GM19467 (cell line): Measurements from ENCODE around the gene SLIT1.

ENCODE experiments used
- ATAC-seq: cut with Tn5 transposase; IDR thresholded peaks from one replicate; pipeline ENCODE4 v1.9.1; 2021; ENCODE audit warnings: mild to moderate bottlenecking, moderate library complexity; ENCODE audit not compliant: unreplicated experiment

Gene SLIT1

DNA sequence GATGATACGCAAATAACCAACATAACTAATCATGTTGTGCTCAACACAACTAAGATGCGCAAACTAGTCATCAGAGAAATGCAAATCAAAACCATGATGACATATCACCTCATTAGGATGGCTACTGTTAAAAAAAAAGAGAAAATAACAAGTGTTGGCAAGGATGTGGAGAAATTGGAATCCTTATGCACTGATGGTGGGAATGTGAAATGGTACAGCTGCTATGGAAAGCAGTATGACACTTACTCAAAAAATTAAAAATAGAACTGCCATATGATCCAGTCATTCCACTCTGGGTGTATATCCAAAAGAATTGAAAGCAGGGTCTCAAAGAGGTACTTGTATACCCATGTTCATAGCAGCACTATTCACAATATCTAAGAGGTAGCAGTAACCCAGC lies 42.9 kb downstream of the SLIT1 start:
- no peak for ATAC-seq

DNA sequence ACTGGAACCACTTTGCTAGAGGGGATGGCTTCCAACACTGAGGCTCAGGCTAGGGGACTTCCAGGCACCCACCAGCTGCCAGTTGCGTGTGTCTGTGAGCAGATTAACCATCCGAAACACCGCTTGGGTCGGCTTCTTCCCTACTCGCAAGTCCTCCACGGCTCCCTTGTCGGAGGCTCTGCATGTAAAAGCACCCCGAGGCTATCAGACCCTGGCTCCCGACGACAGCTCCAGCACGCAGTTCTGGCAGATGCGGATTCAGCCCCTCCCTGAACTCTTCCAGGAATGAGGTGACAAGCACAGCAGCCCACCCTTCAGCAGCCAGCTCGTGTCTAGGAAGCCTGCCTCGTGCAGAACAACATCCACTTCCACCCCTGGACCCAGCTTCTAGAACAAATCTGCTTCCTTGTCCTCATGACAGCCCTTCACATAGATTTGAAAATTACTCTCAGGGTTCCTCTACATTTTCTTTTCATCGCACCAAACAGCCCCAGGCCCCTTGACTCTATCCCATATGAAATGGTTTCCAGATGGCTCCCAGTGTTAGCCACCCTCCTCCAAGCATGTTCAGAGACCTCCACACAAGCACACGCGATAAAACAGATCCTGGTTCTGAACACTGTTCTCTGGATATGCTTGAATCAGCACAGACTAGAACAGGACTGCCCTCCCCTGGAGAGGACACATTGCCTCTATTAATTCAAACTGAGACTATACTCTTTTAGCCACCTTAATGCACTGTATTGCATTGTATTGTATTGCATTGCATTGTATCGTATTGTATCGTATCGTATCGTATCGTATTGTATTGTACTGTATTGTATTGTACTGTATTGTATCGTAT lies 44.6 kb downstream of the SLIT1 start:
- ATAC-seq, result no peak

DNA sequence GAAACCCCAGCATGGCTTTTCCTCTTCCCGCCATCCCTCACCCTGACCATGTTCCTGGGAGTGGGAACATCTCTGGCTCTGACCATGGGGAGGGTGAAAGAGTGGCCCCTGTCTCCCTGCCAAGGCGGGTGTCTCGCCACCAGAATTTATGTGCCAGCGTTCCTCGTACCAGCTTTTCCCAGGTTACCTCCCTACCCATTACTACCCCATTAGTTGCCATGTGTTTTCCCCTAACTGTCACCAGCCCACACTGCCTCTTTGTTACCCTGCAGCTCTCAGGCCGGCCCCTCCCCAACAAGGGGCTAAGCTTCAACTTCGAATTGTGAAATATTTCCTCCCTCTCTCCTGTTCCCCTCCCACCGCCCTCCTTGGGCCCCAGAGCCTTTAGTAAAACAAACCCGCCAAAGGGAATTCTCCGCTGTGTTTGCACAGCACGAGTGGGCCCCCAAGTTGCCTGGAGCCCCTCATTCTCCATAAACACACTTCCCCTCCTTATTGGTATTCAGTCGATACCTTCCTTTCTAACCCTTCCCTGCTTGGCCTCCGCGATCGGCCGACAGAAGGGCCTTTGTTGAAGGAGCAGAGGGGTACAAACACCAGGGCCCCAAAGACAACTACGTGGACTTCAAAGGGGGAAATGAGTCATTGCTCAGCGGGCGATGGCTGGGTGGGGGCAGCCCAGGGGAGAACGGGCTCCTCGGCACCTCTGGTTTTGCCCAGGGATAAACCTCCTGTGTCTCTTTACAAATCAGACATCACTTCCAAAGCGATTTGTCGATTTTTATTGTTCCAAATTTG lies 45.5 kb downstream of the SLIT1 start:
- ATAC-seq, result no peak

DNA sequence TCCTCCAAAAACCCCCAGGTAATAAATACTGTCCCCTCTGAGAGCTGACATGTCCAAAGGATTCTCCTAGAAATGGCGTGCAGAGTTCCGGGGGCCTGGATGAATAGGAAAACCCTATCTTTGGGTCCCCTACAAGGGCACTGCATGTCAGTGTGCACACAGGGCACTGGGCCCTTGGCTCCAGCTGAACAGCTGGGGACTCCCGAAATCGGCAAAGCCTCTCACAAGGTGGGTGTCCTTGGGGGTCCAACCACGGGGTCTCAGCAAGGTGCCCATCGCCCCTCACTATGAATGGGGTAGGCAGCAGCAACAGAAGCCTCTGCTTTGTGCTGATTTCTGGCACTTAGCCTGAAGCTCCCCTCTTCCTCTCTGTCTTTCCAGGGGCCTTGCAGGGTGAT lies 46.1 kb downstream of the SLIT1 start:
- no peak for ATAC-seq

DNA sequence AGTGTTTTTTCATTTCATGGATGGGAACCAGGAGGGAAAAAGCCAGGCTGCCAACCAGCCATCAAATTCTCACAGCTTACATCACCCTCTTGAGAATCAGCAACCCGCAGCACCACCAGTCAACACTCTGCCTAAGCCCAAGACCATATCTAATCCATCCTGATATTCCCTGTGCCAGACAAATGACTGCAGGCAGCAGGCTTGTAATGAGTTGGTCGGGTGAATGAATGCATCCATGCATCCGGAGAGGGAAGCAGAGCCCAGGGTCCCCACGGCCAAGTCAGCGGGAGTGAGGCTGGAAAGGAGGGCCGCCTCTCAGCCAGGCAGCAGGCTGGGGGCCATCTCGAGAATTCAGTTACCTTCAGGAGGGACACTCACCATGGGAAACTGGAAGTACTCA lies 46.9 kb downstream of the SLIT1 start:
- ATAC-seq, result no peak

DNA sequence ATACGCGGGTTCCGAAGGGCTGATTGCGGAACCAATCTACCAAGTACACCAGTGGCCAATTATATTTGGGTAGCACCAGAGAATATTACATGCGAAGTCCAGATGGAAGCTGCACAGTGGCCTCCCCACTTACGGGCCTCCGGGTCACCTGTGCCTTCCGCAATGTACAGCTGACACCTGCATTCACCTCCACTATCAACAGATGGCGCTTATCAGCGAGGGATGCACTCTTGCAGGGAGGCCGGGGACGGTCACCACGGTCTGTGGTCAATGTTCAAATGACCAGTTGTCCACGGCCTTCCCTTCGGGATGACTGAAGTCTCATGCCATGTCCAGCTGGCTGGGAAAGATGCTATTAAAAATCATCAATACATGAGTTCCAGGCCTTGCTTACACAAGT lies 47.6 kb downstream of the SLIT1 start:
- no peak for ATAC-seq

DNA sequence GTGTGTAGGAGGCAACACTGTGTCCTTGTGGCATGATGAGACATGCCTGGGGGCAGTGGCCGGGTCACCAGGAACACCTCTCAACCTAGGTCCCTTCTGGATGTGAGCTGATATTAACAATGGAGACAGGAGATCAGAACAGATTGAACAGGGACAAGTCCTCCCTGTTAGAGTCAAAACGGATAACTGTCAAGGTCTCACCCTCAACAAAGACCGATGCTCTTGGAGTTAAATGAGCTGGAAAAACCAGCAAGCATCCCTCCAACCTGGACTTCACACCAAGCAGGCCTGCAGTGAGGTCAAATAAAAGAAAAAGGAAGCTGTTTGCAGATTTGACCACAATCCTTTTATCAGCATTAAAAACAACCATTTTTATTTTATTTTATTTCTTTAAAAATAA lies 49.0 kb downstream of the SLIT1 start:
- no peak for ATAC-seq

DNA sequence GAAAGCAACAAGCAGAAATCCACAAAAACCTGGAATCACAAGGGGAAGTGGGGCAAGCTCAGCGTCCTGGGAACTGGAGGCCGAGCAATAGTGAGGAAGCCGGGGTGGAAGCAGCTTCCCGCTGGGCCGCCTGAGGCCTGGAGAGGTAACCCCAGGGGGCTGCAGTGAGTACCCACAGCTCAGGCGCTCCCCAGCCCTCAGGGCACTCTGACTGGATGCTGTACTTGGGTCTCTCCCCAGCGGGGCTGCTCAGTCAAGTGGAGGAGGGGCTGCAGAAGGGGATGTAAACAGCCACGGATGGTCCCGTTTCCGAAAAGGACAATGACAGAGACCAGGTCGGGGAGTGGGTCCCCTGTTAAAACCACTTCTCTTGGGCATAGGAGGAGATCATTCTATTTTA lies 50.3 kb downstream of the SLIT1 start:
- no peak for ATAC-seq

DNA sequence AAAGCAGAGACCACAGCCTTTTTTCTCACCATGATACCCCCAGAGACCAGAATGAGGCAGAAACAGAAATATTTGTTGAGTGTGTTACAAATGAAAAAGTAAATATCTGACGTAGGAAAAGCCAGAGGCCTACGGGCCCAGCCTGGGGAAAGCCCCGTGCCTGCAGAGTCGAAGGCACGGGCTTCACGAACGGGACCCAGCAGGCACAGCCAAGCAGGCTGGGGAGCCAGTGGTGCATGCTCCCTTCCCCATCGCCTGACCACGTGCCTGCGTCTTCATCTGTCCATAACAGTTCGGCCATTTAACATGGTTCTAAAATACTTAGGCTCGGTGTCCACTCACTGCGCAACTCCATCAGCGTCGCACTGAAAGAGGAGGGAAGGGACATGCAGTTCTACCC lies 50.8 kb downstream of the SLIT1 start:
- no peak for ATAC-seq

DNA sequence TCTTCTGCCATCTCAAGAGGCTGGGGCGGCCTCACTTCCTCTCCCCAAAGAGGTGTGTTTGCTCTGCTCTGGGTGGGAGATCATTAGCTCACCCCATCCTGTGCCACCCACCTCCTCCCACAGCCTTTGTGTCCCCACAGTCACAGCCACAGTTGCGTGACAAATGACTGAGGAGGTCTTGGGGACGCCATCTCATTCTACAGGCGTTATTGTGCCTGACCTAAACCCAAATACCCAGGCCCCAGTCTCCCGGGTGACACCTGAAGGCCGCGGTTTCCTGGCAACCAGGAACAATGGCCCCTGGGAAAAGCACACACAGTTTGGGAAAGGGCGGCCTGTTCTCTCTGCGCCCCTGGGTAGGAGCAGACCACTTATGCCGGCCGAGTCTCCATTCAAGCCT lies 51.6 kb downstream of the SLIT1 start:
- ATAC-seq, result no peak

DNA sequence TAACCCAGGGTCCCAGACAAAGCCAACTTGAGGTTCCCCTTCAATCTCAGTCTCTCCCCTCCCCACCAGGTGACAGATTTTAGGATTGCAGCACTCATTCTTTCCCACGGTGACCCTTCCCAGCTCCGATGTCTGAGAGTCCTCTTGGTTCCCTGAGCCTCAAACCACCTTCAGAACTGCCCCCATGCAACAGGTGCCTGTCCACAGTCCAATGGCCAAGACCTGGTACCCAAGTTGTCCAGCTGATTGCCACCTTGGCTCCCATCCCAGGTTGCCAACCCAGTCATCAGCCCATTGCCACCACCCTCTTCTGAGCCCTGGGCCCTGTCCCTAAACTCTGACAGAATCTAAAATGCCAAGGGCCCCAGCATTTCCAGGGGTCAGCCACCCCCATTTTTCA lies 53.5 kb downstream of the SLIT1 start:
- ATAC-seq, result no peak

DNA sequence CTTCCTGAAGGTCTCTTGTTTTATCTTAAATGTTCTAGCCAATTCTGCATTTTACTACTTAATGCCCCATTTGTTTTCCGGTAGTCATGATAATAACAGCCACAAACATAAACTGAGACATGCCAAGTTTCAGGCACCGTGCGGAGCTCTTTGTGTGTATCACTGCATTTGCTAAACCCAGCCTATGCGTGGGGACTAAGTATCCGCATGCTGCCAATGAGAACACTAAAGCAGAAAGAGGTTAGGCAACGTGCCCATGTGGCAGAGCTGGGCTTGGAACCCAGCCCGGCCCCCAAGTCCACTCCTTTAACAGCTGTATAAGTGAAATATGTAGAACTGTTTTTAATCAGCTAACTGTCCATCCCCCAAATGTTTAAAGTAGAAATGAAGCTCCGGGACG lies 54.1 kb downstream of the SLIT1 start:
- no peak for ATAC-seq

DNA sequence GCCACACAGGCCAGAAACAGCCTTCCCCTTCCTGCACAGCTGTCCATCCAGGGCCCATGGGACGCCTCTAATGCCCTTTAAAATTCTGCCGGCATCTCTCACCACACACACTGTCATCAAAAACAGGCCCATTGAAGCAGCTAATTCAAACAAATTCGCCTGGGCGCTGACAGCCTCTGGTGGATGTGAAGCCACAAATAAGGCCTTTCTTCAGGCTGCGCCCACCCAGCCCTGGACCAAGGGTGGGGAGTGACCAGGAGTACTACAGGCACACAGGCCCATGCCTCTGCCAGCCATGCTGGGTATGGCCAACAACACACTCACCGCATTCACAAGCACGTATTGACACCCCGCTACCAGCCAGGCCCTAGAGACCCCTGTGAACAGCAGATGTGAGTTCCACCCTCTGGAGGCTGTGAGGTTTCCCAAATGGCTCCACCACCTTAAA lies 54.6 kb downstream of the SLIT1 start:
- ATAC-seq, result no peak

DNA sequence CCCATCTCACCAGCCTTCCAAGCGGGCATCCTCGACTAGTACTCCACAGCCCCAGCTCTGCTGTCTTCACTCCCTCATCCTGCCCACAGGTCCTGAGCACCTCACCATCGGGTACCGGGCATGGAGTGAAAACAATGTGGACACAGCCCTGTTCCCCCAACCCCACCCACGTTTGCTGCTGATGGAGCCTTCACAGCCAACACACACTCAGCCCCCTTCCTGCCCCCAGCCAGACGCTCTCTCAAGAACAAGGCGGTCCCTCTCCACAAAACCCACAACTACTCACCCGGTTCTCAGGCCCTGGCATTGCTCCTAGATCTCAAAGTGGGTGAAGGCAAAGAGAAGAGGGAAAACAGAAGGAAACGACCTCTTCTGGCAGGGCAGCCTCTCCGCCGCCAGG lies 56.1 kb downstream of the SLIT1 start:
- ATAC-seq, result no peak

DNA sequence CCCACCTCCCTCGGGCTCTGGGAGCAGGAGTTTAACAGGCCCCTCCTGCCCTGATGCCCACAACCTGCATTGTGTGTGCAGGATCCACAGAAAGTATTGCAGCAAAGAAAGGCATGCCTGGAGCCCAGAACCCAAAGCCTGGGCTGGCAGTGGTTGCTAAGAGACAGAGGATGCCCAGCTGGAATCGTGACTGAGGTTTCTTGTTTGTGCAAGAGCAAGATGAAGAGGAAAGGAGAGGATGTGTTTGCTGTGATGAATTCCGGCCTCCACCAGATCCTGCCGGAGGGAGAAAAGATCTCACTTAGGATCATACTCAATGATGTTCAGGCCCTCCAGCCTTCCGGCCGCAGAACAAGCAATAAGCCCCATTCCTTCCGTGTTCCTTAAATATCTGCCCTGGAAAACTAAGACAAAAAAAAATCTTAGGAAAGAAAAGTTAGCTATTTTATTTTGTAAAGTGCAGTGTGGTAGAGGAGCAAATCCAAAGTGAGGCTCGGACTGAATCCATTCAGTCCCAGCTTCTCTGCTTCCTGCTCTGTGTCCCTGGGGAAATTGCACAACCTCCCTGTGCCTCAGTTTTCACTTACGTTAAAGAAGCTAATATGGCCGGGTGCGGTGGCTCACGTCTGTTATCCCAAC lies 57.1 kb downstream of the SLIT1 start:
- ATAC-seq, result no peak

DNA sequence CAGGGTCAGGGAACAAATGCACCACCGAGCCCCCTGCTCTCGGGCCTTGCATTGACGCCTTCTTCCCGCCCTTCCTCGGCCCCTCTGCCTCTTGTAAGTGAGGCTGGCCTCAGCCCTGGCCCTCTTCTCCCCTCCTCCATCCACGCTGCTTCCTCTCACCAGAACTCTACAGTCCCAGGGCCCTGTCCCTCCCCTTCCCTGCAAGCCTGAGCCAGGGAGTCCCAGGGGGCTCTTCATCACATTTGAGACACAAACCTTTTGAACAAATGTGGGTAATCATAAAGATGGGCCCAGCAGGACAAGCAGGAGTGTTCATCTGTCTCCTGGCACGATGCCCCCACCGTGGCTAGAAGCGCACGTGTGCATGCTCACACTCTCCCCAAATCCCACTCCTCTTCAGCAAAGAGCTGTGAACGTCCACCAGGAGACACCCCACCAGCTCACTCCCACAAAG lies 57.7 kb downstream of the SLIT1 start:
- ATAC-seq, result no peak

DNA sequence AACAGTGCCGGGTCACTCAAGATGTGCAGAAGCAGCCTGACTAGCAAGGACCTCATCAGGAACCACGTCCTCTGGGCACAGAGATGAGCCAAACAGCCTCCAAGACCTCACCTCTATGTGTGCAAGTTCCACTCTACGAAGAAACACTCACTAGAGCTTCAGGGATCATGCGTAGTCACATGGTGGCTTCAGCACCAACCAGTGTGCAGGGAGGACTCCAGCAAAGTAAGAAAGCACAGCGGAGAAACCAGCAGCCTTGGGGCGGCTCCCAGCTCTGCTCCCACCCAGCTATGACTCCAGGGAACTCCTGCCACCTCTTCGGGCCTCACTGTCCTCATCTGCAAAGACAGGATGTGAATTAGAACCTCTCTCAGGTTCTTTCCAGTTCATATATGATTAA lies 58.2 kb downstream of the SLIT1 start:
- no peak for ATAC-seq

DNA sequence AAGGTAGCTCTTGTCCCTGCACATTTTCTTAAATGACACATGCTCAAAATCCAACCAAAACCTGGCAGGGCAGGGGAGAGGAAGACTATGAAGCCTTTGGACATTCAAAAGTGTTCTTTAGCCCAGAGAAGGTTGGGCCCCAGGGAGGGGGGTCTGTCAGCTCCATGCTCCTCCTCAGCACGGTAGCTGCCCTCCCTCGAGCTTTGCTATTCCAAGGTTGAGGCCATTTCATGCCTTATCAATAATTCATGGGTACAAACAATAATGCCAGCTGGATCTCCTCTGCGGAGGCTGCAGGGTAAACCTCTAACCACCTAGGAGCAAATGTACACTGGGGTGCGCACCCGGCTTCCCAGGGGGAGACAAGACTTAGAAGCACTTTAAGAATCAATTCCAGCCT lies 61.5 kb downstream of the SLIT1 start:
- ATAC-seq, result no peak

DNA sequence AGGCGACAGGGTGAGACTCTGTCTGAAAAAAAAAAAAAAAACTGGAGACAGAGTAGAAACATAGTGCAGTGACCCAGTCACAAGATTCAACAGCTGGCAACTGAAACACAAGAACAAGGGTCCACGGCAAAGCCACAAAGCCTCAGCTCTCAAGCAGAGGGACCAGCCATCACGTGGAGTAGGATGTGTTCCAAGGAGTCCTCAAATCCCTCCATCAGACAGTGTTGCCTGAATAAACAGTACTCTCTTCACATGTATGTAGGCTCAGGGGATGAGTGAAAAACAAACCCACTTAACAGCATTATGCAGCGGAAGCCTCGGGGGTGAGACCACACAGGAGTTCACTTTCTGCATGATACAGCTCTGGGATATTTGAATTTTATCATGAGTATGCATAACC lies 62.0 kb downstream of the SLIT1 start:
- no peak for ATAC-seq

DNA sequence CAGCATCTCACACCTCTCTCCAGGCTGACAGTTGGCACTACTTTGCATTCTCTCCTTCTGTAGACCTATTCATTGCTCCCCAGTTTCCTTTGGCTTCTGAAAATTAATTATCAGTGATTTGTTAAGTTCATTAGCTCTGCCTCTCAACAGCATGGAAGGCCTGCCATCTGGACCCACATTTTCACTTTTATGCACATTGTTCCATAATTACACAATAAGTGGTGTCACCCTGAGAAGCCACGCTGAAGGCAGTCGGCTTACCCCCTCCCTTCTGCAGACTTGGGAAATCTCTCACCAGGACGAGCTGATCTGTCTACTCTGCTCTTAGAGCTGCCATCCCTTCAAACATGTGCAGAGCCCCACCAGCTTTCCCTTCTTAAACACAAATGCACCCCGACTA lies 64.7 kb downstream of the SLIT1 start:
- ATAC-seq, result no peak

DNA sequence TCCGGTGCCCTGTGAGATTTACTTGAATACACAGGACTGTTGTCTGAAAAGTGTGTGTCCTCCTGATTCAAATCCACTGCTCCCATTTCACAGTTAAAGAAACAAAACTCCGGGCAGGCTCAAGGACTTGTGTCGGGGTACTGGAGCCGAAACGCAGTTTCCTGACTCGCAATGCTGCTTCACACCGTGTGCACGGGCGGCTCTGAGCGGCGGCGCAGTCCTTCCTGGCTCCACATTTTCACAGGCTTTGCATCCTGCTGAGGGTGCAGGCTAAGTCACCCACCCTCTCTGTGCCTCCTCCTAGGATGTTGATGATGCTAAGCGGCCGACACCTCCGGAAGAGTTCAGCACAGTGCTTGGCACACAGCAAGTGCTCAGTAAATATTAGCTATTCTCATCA lies 65.4 kb downstream of the SLIT1 start:
- no peak for ATAC-seq
